HG03066 (cell line): ENCODE data around the gene GATA1.
A peak's percentile ranks its signal among the peaks of the same experiment; 100 is the strongest.

ENCODE experiments used
- ATAC-seq: cut with Tn5 transposase; IDR thresholded peaks from one replicate; pipeline ENCODE4 v1.9.1; 2021; ENCODE audit warnings: low read depth; ENCODE audit not compliant: unreplicated experiment

The GATA1 gene

GRCh38 chrX:48784726-48785125 is 1.7 kb upstream of the GATA1 start:
- ATAC-seq = no peak

GRCh38 chrX:48785186-48785539 is 1.2 kb upstream of the GATA1 start:
- no peak for ATAC-seq

GRCh38 chrX:48785540-48786214 is 713 bp upstream of the GATA1 start:
- ATAC-seq = no peak

- ATAC-seq = no peak
Measured at GRCh38 chrX:48786825-48787504, 575 bp downstream of the GATA1 start.

- ATAC-seq = no peak
Measured at GRCh38 chrX:48787505-48788443, 1.4 kb downstream of the GATA1 start.

GRCh38 chrX:48789366-48790220 is 3.2 kb downstream of the GATA1 start:
- no peak for ATAC-seq

- no peak for ATAC-seq
Measured at GRCh38 chrX:48790477-48790876, 4.1 kb downstream of the GATA1 start.

- ATAC-seq = no peak
Measured at GRCh38 chrX:48791063-48791820, 4.9 kb downstream of the GATA1 start.

GRCh38 chrX:48792219-48792618 is 5.8 kb downstream of the GATA1 start:
- ATAC-seq = no peak

GRCh38 chrX:48793935-48794334 is 7.5 kb downstream of the GATA1 start:
- no peak for ATAC-seq

- no peak for ATAC-seq
Measured at GRCh38 chrX:48794340-48794910, 8.0 kb downstream of the GATA1 start.

GRCh38 chrX:48794911-48795515 is 8.6 kb downstream of the GATA1 start:
- ATAC-seq = no peak

- ATAC-seq = no peak
Measured at GRCh38 chrX:48798318-48798717, 11.9 kb downstream of the GATA1 start.

GRCh38 chrX:48800574-48801279 is 14.3 kb downstream of the GATA1 start:
- no peak for ATAC-seq

- ATAC-seq = peak; percentile 79
Measured at GRCh38 chrX:48801280-48802088, 15.1 kb downstream of the GATA1 start, which contains the start of gene HDAC6. TSS of gene HDAC6 (plus strand) at chrX:48802067. CDS start at chrX:48802693, 626 bp downstream.

- ATAC-seq = peak; percentile 46
Measured at GRCh38 chrX:48802089-48802904, 15.9 kb downstream of the GATA1 start.

GRCh38 chrX:48802905-48803200 is 16.5 kb downstream of the GATA1 start:
- ATAC-seq = no peak
